ENCODE measurements around the gene DEDD.

GRCh38 chr1:161080441-161081405 lies 51.7 kb downstream of the DEDD start:
- no peak for TF ChIP-seq CTCF (conservative IDR thresholded peaks at IDR 0.05; ENCODE audit: low read length)
- TF ChIP-seq EZH2phosphoT487 (IDR thresholded peaks at IDR 0.05; ENCODE audit: borderline replicate concordance, low read depth, low read length): no peak
